GM12878 (cell line): ENCODE data around the gene SHMT2. TPM values are rescaled to one million over a fixed set of nuclear protein-coding genes. Genes with fewer than 3 reads are reported as not detected.

ENCODE experiments used
- CBX5 ChIP-seq: sonication (generic); IDR thresholded peaks from 2 replicates; pipeline ENCODE4 v1.6.1; 2016; ENCODE audit warnings: low read depth, moderate library complexity, mild to moderate bottlenecking, inconsistent platforms
- CHD4 ChIP-seq: fragments of 200-600 bp; sonication (generic); IDR thresholded peaks from 2 replicates; pipeline ENCODE4 v1.6.1; 2016; ENCODE audit warnings: mild to moderate bottlenecking
- EP300 ChIP-seq, 2 experiments: fragments of 150-350 bp in 1 of 2; IDR thresholded peaks; 2 replicates each; pipeline ENCODE4 v1.6.1; 2011 to 2012; ENCODE audit warnings: low read depth in 2 of 2, low read length in 2 of 2, borderline replicate concordance in 1 of 2, improper control_type of control experiment in 1 of 2, inconsistent platforms in 1 of 2; ENCODE audit not compliant: control insufficient read depth in 1 of 2
- ETV6 ChIP-seq, 2 experiments: fragments of 450-650 bp in 1 of 2; IDR thresholded peaks in 1 of 2; conservative IDR thresholded peaks in 1 of 2; 2 replicates each; pipeline ENCODE4 v1.6.1; 2014; ENCODE audit warnings: antibody characterized with exemption in 1 of 2, borderline replicate concordance in 1 of 2, low read depth in 1 of 2, mild to moderate bottlenecking in 1 of 2, moderate library complexity in 1 of 2
- GABPA ChIP-seq: IDR thresholded peaks from 2 replicates; pipeline ENCODE4 v1.6.1; 2014; ENCODE audit warnings: antibody characterized with exemption, low read depth, mild to moderate bottlenecking, inconsistent platforms
- HDGF ChIP-seq: fragments of 450-650 bp; IDR thresholded peaks from 2 replicates; pipeline ENCODE4 v1.6.1; 2016; ENCODE audit warnings: antibody characterized with exemption
- IKZF1 ChIP-seq: fragments of 450-650 bp; conservative IDR thresholded peaks from 2 replicates; pipeline ENCODE4 v1.6.1; 2017; ENCODE audit warnings: antibody characterized with exemption, mild to moderate bottlenecking
- IRF4 ChIP-seq: IDR thresholded peaks from 2 replicates; pipeline ENCODE4 v1.6.1; 2011; ENCODE audit warnings: low read depth, low read length
- JUND ChIP-seq: IDR thresholded peaks from 2 replicates; pipeline ENCODE4 v1.6.1; 2012; ENCODE audit warnings: low read depth, mild to moderate bottlenecking, low read length, improper control_type of control experiment, moderate library complexity
- LARP7 ChIP-seq: fragments of 450-650 bp; IDR thresholded peaks from 2 replicates; pipeline ENCODE4 v1.6.1; 2017; ENCODE audit warnings: mild to moderate bottlenecking
- MEF2B ChIP-seq: fragments of 450-650 bp; IDR thresholded peaks from 2 replicates; pipeline ENCODE4 v1.6.1; 2018; ENCODE audit warnings: mild to moderate bottlenecking, moderate library complexity; ENCODE audit not compliant: partially characterized antibody, poor library complexity, severe bottlenecking
- PAX5 ChIP-seq: IDR thresholded peaks from 2 replicates; pipeline ENCODE4 v1.6.1; 2011; ENCODE audit warnings: low read depth, low read length, borderline replicate concordance
- RUNX3 ChIP-seq: IDR thresholded peaks from 2 replicates; pipeline ENCODE4 v1.6.1; 2012; ENCODE audit warnings: low read length, inconsistent platforms
- TCF3 ChIP-seq: IDR thresholded peaks from 2 replicates; pipeline ENCODE4 v1.6.1; 2012; ENCODE audit warnings: low read depth, mild to moderate bottlenecking, low read length, borderline replicate concordance; ENCODE audit not compliant: insufficient read depth
- polyA plus RNA-seq, 11 experiments: library from polyadenylated mRNA; depleted of rRNA in 4 of 11; unstranded in 6 of 11; stranded (reverse) in 5 of 11; fragments of >200 nt; fragmentation: Nextera tagmentation in 4 of 11; fragmentation: Illumina TruSeq in 1 of 11; extraction: Ambion mirVana in 4 of 11; extraction: Trizol in 1 of 11; gene quantifications; 1 replicate in 1 of 11; 2 replicates in 10 of 11; pipeline versions ENCODE4 v1.2.1 to v1.2.3, GENCODE V29; 2011 to 2016; ENCODE audit warnings: inconsistent platforms in 2 of 11, missing spikeins in 2 of 11, low read depth in 1 of 11
- total RNA-seq, 4 experiments: library from RNA; depleted of rRNA in 3 of 4; stranded (reverse); fragments of >200 nt in 3 of 4; fragmentation: Illumina TruSeq in 1 of 4; extraction: Trizol in 1 of 4; gene quantifications; 2 replicates each; pipeline versions ENCODE4 v1.2.1 to v1.2.3, GENCODE V29; 2013 to 2021
- TF ChIP-seq, protein P1 (sequence below): IDR thresholded peaks from 2 replicates; pipeline ENCODE4 v1.6.1; 2011; ENCODE audit warnings: borderline replicate concordance, low read depth, mild to moderate bottlenecking, moderate library complexity, mixed read lengths, low read length; ENCODE audit not compliant: insufficient read depth; ENCODE audit errors: extremely low read length
- TF ChIP-seq, protein P2 (sequence below): IDR thresholded peaks from 2 replicates; pipeline ENCODE4 v1.6.1; 2011; ENCODE audit warnings: low read depth, low read length, improper control_type of control experiment, borderline replicate concordance
- TF ChIP-seq, protein P3 (sequence below): fragments of 450-650 bp; IDR thresholded peaks from 2 replicates; pipeline ENCODE4 v1.6.1; 2014; ENCODE audit warnings: mild to moderate bottlenecking

The SHMT2 gene
- total and polyA plus RNA-seq, 10 of the 15 experiments (the other 5 are each of a cell fraction or from before 2014, with no cell fraction given): 57.0 to 292 (median 186) TPM

GRCh38 chr12:57182918-57183575 is 46.5 kb upstream of the SHMT2 start (continued):
- TF ChIP-seq, protein P1, sequence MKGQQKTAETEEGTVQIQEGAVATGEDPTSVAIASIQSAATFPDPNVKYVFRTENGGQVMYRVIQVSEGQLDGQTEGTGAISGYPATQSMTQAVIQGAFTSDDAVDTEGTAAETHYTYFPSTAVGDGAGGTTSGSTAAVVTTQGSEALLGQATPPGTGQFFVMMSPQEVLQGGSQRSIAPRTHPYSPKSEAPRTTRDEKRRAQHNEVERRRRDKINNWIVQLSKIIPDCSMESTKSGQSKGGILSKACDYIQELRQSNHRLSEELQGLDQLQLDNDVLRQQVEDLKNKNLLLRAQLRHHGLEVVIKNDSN: no peak
- TF ChIP-seq PAX5 (0 out of 2 replicates have a peak, but pooled peaks have one; percentile 8), CHD4 (no peak), RUNX3 (no peak), LARP7 (0 out of 2 replicates have a peak, but pooled peaks have one; percentile 29), ETV6 (conservative IDR thresholded peaks at IDR 0.05 in 1 of 2, IDR thresholded peaks at IDR 0.05 in 1 of 2; ENCODE audit: borderline replicate concordance in 1 of 2, low read depth in 1 of 2) (no peak), TCF3 (peak; percentile 75; the same call in 1 of the 2 replicates), HDGF (0 out of 2 replicates have a peak, but pooled peaks have one; percentile 48), CBX5 (no peak), MEF2B (no peak), IRF4 (no peak), IKZF1 (peak; percentile 41), EP300 (IDR thresholded peaks at IDR 0.05; ENCODE audit: borderline replicate concordance in 1 of 2, control insufficient read depth in 1 of 2, low read depth in 2 of 2, low read length in 2 of 2) (no peak), JUND (no peak), GABPA (no peak)
- TF ChIP-seq, protein P2, sequence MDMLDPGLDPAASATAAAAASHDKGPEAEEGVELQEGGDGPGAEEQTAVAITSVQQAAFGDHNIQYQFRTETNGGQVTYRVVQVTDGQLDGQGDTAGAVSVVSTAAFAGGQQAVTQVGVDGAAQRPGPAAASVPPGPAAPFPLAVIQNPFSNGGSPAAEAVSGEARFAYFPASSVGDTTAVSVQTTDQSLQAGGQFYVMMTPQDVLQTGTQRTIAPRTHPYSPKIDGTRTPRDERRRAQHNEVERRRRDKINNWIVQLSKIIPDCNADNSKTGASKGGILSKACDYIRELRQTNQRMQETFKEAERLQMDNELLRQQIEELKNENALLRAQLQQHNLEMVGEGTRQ: no peak
- TF ChIP-seq, protein P3, sequence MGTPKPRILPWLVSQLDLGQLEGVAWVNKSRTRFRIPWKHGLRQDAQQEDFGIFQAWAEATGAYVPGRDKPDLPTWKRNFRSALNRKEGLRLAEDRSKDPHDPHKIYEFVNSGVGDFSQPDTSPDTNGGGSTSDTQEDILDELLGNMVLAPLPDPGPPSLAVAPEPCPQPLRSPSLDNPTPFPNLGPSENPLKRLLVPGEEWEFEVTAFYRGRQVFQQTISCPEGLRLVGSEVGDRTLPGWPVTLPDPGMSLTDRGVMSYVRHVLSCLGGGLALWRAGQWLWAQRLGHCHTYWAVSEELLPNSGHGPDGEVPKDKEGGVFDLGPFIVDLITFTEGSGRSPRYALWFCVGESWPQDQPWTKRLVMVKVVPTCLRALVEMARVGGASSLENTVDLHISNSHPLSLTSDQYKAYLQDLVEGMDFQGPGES: no peak
- TF ChIP-seq, all 136 proteins: peak for 16
